Naive B cell (primary cell): Measurements from ENCODE around the gene FTSJ1. TPM values are rescaled to one million over a fixed set of nuclear protein-coding genes. Genes with fewer than 3 reads are reported as not detected.
"Not testable (repeated sequence)": the region's sequence is repeated elsewhere in the genome, so short reads cannot be mapped to it uniquely, and the experiment has no call there.

Experiments used
- ATAC-seq, 2 donors: fragments of 150-1000 bp; cut with Tn5 transposase; 2 replicates each; pipeline ENCODE4 v1.10.0; 2021; ENCODE audit warnings: low read depth in 2 of 2, mild to moderate bottlenecking in 2 of 2, moderate library complexity in 2 of 2
- DNase-seq: peaks from one replicate; pipeline ENCODE4 v3.0.0; 2022
- H3K27ac Mint-ChIP-seq, 6 donors: one replicate each; pipeline ENCODE4 v1.8.0; 2020 to 2022; ENCODE audit warnings: mild to moderate bottlenecking in 6 of 6, mixed read lengths in 6 of 6, moderate library complexity in 5 of 6, inconsistent platforms in 2 of 6
- H3K27me3 Mint-ChIP-seq, 3 donors: one replicate each; pipeline ENCODE4 v1.8.0; 2021 to 2022; ENCODE audit warnings: mixed read lengths in 3 of 3, mild to moderate bottlenecking in 1 of 3
- H3K36me3 Mint-ChIP-seq, 2 donors: one replicate each; pipeline ENCODE4 v1.8.0; 2020 to 2022; ENCODE audit warnings: mixed read lengths in 2 of 2, inconsistent platforms in 1 of 2, mild to moderate bottlenecking in 1 of 2
- H3K4me1 Mint-ChIP-seq, 3 donors: one replicate each; pipeline ENCODE4 v1.8.0; 2020 to 2022; ENCODE audit warnings: mixed read lengths in 3 of 3, inconsistent platforms in 1 of 3, mild to moderate bottlenecking in 1 of 3, moderate library complexity in 1 of 3
- H3K4me3 Mint-ChIP-seq, 8 donors: one replicate each; pipeline ENCODE4 v1.8.0; 2020 to 2022; ENCODE audit warnings: mild to moderate bottlenecking in 8 of 8, mixed read lengths in 8 of 8, moderate library complexity in 8 of 8, inconsistent platforms in 2 of 8
- H3K9me3 Mint-ChIP-seq, 7 donors: one replicate each; pipeline ENCODE4 v1.8.0; 2020 to 2022; ENCODE audit warnings: mixed read lengths in 7 of 7, mild to moderate bottlenecking in 5 of 7, inconsistent platforms in 2 of 7, moderate library complexity in 1 of 7
- polyA plus RNA-seq, 6 donors: library from polyadenylated mRNA; unstranded; fragments of 300-500 nt; fragmentation: Illumina TruSeq; gene quantifications; one replicate each; pipeline ENCODE4 v1.2.3, GENCODE V29; 2021; ENCODE audit warnings: low read depth in 6 of 6

Gene FTSJ1
- polyA plus RNA-seq, 6 donors from 2014 or later: 45.1 to 72.0 (median 57.5) TPM

DNA sequence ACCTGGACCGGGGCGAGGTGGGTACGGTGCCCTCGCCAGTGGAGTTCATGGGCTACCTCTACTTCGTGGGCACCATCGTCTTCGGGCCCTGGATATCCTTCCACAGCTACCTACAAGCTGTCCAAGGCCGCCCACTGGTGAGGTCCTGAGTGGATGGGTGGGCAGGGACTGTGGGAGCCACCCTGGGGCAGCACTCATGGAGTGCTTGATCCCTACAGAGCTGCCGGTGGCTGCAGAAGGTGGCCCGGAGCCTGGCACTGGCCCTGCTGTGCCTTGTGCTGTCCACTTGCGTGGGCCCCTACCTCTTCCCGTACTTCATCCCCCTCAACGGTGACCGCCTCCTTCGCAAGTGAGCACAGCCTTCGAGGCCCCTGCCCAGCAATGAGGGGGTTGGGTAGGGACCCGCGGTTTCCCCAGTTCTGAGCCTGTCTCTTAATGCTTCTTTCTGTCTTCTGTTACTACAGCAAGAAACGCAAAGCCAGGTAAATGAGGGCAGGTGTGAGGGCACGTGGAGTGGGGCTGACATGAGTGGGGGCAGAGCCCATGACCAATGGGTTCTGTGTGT is 36.5 kb downstream of the FTSJ1 start:
- Mint-ChIP-seq H3K4me1 (peaks cover 17 to 25% (median 17%) of the 10 kb centered on the region in 3 donors), H3K27me3 (no peaks in the 10 kb centered on the region), H3K36me3 (peaks cover 11 to 15% of the 10 kb centered on the region in 2 donors), H3K9me3 (no peaks in the 10 kb centered on the region), H3K27ac (no peak overlapping the region), H3K4me3 (peak overlapping the region in 2 of 8 donors; percentile 29 to 74)
- DNase-seq: no peak
- no peak for ATAC-seq

DNA sequence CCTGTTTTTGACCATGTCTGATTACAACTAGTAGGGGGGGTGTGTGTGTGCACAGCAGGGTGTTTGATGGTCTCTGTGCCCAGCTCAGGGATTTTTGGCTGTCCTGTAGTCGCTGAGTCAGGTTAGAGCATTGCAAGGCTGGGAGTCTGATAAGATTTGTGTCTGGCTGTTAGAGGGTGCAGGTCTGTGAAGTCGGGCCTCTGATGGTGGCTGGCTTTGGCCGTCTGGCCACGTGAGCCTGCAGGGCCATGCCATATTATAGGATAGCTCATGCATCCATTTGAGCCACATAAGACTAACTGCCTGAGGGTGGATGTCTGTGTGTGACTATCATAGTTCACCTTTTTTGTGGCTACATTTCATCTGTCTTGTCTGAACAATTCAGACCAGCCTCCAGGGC is 37.7 kb downstream of the FTSJ1 start:
- H3K9me3 Mint-ChIP-seq: no peaks in the 10 kb centered on the region
- peak overlapping the region in 1 of 8 donors; percentile 47 for H3K4me3 Mint-ChIP-seq
- ATAC-seq: no peak

DNA sequence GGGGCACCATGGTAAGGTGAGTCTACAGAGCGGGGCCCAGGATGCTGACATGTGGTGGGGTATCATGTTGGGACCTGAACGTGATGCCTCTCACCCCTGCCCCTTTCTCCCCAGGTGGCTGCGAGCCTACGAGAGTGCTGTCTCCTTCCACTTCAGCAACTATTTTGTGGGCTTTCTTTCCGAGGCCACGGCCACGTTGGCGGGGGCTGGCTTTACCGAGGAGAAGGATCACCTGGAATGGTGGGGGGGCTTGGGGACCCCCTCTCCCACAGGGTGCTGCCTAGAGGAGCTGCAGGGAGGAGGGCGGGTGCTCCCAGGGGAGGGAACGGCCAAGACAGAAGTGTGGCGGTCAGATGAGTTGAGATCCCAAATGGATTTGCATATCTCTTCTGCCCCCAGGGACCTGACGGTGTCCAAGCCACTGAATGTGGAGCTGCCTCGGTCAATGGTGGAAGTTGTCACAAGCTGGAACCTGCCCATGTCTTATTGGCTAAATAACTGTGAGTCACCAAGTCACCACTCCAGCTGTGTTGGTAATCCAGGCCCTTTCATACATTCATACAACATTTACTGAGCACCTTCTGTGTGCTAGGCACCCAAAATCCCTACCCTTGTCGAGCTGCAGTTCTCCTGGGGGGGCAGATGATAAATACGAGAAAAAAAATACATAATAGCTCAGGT is 38.3 kb downstream of the FTSJ1 start:
- no peaks in the 10 kb centered on the region for H3K9me3 Mint-ChIP-seq
- H3K27ac Mint-ChIP-seq: peak overlapping the region in 1 of 6 donors; percentile 62
- H3K4me3 Mint-ChIP-seq: no peak overlapping the region
- peaks cover 11 to 15% of the 10 kb centered on the region in 2 donors for H3K36me3 Mint-ChIP-seq
- DNase-seq (no peak), ATAC-seq (no peak)
- no peaks in the 10 kb centered on the region for H3K27me3 Mint-ChIP-seq
- peaks cover 9 to 18% (median 11%) of the 10 kb centered on the region in 3 donors for H3K4me1 Mint-ChIP-seq

More for the DNA sequence above, 37.7 kb downstream of the FTSJ1 start:
- H3K36me3 Mint-ChIP-seq: peaks cover 11 to 15% of the 10 kb centered on the region in 2 donors
- DNase-seq: no peak
- H3K4me1 Mint-ChIP-seq: peaks cover 11 to 19% (median 14%) of the 10 kb centered on the region in 3 donors
- no peaks in the 10 kb centered on the region for H3K27me3 Mint-ChIP-seq
- peak overlapping the region in 1 of 6 donors; percentile 39 for H3K27ac Mint-ChIP-seq

DNA sequence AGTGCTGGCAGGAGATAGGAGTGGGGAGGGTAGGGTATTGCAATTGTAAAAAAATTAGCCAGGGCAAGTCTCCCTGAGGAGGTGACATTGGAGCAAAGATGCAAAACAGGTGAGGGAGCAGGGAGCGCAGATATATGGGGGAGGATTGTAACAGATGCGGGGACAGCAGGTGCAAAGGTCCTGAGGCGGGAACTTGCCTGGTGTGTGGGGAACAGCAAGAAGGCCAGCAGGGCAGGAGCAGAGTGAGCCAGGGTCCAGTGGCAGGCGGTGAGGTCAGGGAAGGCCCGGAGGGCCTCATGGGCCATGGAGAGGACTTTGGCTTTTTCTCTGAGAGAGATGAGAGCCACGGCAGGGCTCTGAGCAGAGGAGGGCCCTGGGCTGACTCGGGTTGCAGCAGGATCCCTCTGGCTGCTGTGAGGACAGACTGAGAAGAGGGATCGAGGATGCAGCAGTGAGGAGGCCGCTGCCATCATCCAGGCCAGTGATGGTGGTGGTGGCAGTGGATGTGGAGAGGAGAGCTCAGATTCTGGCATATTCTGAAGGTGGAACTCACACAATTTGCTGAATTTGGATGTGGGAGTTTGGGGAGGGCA is 39.0 kb downstream of the FTSJ1 start:
- no peaks in the 10 kb centered on the region for H3K27me3 Mint-ChIP-seq
- H3K36me3 Mint-ChIP-seq: peaks cover 11 to 15% of the 10 kb centered on the region in 2 donors
- DNase-seq (no peak), ATAC-seq (no peak)
- H3K4me3 Mint-ChIP-seq: peak overlapping the region in 1 of 8 donors; percentile 16
- peak overlapping the region in 1 of 6 donors; percentile 93 for H3K27ac Mint-ChIP-seq
- peaks cover 4 to 11% (median 5%) of the 10 kb centered on the region in 3 donors for H3K4me1 Mint-ChIP-seq
- no peaks in the 10 kb centered on the region for H3K9me3 Mint-ChIP-seq

DNA sequence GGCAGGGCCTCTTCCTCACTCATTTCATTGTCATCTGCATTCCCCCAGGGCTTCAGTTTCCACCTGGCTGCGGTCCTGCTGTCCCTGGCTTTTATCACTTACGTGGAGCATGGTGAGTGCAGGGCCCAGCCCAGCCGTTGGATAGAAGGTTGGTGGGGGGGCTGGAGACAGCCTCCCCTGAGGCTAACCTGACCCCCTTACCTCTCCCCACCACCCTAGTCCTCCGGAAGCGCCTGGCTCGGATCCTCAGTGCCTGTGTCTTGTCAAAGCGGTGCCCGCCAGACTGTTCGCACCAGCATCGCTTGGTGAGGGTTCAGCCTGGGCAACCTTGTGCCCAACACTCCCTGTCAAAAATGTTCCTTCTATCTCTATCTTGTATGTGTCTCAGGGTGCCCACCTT is 39.8 kb downstream of the FTSJ1 start:
- H3K27ac Mint-ChIP-seq: no peak overlapping the region
- ATAC-seq (no peak), DNase-seq (no peak)
- peaks cover 0 to 3% (median 0%) of the 10 kb centered on the region in 7 donors for H3K9me3 Mint-ChIP-seq
- H3K4me1 Mint-ChIP-seq: peaks cover 5 to 11% (median 11%) of the 10 kb centered on the region in 3 donors
- peaks cover 11 to 15% of the 10 kb centered on the region in 2 donors for H3K36me3 Mint-ChIP-seq
- H3K4me3 Mint-ChIP-seq: no peak overlapping the region
- no peaks in the 10 kb centered on the region for H3K27me3 Mint-ChIP-seq

DNA sequence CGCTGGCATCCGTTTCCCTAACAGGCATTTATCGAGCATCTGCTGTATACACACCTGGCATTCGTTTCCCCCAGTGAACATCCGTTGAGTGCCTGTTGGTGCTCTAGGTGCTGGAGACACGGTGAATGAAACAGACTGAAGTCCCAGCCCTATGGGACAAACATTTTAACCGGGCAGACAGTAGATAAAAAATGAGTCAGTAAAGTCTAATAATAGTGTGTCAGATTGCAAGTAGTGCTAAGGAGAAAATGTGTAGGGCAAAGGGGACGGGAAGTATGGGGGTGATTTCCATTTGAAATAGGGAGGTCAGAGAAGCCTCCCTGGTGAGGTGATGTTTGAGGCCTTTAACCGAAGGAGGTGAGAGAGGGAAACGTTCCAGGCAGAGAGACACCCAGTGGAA is 40.3 kb downstream of the FTSJ1 start:
- H3K4me1 Mint-ChIP-seq: peaks cover 8 to 15% (median 11%) of the 10 kb centered on the region in 3 donors
- no peak overlapping the region for H3K4me3 Mint-ChIP-seq
- DNase-seq (no peak), ATAC-seq (no peak)
- H3K36me3 Mint-ChIP-seq: peaks cover 11 to 15% of the 10 kb centered on the region in 2 donors
- no peaks in the 10 kb centered on the region for H3K27me3 Mint-ChIP-seq
- no peak overlapping the region for H3K27ac Mint-ChIP-seq
- H3K9me3 Mint-ChIP-seq: peaks cover 0 to 5% (median 0%) of the 10 kb centered on the region in 7 donors

DNA sequence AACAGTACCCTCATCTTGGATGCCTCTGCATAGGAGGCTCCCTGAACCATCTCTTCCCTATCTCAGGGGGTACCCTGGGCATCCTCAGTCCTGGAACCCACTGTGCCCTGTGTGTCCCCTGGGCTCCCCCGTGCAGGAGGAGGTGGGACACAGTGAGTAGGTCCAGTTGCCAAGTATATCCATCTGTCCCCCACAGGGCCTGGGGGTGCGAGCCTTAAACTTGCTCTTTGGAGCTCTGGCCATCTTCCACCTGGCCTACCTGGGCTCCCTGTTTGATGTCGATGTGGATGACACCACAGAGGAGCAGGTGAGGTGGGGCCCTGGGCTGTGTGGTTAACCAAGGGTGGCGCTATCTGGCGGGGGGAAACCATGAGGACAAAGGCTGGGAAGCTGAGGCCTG is 41.0 kb downstream of the FTSJ1 start:
- H3K27ac Mint-ChIP-seq: peak overlapping the region in 2 of 6 donors; percentile 37 to 87
- ATAC-seq: no peak
- H3K4me3 Mint-ChIP-seq: no peak overlapping the region

DNA sequence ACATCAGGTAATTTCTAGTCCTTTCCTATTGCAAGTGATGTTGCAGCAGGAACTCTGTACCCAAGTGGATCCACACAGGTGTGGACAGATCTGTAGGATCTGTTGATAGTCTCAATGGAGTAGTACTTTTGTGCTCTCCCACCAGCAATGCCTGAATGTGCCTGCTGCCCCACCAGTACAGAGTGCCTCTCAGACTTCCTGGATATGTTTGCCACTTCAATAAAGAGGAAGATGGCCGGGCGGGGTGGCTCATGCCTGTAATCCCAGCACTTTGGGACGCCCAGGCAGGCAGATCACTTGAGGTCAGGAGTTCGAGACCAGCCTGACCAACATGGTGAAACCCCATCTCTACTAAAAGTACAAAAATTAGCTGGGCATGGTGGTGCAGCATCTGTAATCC is 43.5 kb downstream of the FTSJ1 start:
- not testable (repeated sequence) for DNase-seq, H3K27ac Mint-ChIP-seq, H3K9me3 Mint-ChIP-seq, H3K4me3 Mint-ChIP-seq, H3K27me3 Mint-ChIP-seq, ATAC-seq
- H3K36me3 Mint-ChIP-seq: peaks cover 11 to 15% of the 10 kb centered on the region in 2 donors
- peaks cover 8 to 30% (median 17%) of the 10 kb centered on the region in 3 donors for H3K4me1 Mint-ChIP-seq

More for the DNA sequence above, 41.0 kb downstream of the FTSJ1 start:
- H3K36me3 Mint-ChIP-seq: peaks cover 11 to 15% of the 10 kb centered on the region in 2 donors
- H3K27me3 Mint-ChIP-seq: no peaks in the 10 kb centered on the region
- peaks cover 0 to 5% (median 0%) of the 10 kb centered on the region in 7 donors for H3K9me3 Mint-ChIP-seq
- H3K4me1 Mint-ChIP-seq: peaks cover 8 to 19% (median 11%) of the 10 kb centered on the region in 3 donors
- DNase-seq: no peak

DNA sequence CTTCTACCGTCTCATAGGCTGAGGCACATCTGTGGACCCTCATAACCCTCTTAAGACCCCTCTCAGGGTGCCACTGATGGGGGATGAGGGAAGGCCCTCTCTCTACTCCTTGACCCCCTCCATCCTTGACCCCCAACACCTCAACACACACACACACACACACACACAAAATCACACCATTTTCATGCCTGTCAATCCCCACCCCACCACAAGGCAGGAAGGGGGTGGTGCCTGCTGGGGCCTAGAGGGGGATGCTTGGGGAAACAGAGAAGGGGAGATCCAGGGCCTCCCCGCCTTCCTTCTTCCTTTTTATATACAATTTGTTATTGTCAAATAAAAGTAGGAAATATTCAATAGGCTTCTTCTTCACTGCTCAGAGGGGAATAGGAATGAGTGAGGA is 44.5 kb downstream of the FTSJ1 start:
- peaks cover 6 to 8% of the 10 kb centered on the region in 2 donors for H3K36me3 Mint-ChIP-seq
- no peak for ATAC-seq
- peak overlapping the region; percentile 52 to 99 (median 89) for H3K4me3 Mint-ChIP-seq
- H3K9me3 Mint-ChIP-seq: peaks cover 0 to 5% (median 0%) of the 10 kb centered on the region in 7 donors
- peak overlapping the region in 2 of 6 donors; percentile 20 to 94 for H3K27ac Mint-ChIP-seq
- no peaks in the 10 kb centered on the region for H3K27me3 Mint-ChIP-seq
- H3K4me1 Mint-ChIP-seq: peaks cover 8 to 30% (median 17%) of the 10 kb centered on the region in 3 donors
- DNase-seq: no peak

DNA sequence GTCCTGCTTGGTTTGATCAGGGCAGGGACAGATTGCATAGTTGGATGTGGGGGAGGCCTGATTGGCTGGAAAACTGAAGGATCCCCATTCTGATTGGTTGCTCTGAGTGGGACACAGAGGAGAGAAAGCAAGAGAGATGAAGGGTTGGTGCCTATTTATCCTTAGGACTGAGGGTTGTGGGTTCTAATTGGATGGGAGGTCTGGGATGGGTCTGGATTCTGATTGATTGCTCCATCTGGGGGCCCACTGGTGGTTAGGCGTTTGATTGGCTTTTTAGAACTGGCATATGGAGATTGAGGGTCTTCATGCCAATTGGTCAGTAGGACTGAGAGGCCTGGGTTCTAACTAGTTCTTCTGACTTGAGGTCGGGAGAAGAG is 45.0 kb downstream of the FTSJ1 start:
- Mint-ChIP-seq H3K27me3 (no peaks in the 10 kb centered on the region), H3K36me3 (peaks cover 5% of the 10 kb centered on the region in 2 donors), H3K4me1 (peaks cover 8 to 30% (median 17%) of the 10 kb centered on the region in 3 donors), H3K4me3 (peak overlapping the region; percentile 80 to 99 (median 92)), H3K27ac (peak overlapping the region; percentile 20 to 99 (median 94)), H3K9me3 (peaks cover 0 to 5% (median 0%) of the 10 kb centered on the region in 7 donors)
- ATAC-seq: no peak
- DNase-seq: no peak

DNA sequence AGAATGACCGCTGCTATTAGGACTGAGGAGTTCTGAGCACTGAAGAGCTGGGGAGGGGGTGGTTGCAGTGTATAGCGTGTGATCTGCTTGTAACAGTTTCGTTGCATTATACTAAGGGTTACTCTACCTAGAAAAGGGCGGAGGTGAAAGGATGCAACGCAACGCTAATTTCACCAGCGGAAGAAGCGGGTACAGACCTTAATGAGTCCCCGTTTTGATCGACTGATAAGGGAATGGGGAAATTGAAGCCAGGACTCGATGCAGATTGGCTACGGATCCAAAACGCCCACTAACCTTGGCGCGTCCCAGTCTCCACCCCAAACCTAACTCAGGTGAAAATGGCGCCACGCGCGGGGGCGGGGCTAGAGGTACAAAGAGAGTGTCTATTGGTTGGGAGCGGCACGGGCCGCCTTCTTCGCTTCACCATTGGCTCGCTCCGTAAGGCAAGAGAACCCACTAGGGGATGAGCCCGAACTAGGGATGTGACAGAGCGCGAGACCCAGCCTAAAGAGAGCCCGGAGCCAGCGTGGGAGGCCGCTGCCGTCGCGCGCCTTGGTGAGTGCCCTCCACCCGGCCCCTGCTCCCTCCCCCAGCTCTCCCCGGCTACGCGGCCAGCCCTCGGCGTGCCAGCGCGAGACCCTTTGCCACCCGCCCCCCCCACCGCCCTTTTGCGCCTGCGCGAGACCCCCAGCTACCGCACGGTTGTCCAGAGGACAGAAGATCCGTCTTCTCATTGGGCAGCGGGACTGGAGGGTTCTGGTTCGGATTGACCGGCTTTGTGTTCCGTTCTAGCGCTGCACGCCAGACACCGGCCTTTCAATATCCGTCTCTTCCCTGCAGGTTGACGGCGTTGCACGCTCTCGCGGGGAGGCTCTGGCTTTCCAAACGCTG is 45.6 kb downstream of the FTSJ1 start, which contains the start of gene EBP:
Gene EBP, plus strand, starts transcription at position 456 of the 891 bp plus-strand sequence. CDS start 1,964 bp downstream, outside the sequence.
- Mint-ChIP-seq H3K36me3 (peaks cover 0 to 2% of the 10 kb centered on the region in 2 donors), H3K4me3 (peak within 1 kb of the TSS; percentile 80 to 99 (median 92)), H3K27me3 (no peaks in the 10 kb centered on the region), H3K9me3 (peaks cover 0 to 5% (median 0%) of the 10 kb centered on the region in 7 donors), H3K27ac (peak within 1 kb of the TSS; percentile 20 to 99 (median 94)), H3K4me1 (peaks cover 10 to 30% (median 17%) of the 10 kb centered on the region in 3 donors)
- ATAC-seq (peak; percentile 94), DNase-seq (peak; percentile 93)

DNA sequence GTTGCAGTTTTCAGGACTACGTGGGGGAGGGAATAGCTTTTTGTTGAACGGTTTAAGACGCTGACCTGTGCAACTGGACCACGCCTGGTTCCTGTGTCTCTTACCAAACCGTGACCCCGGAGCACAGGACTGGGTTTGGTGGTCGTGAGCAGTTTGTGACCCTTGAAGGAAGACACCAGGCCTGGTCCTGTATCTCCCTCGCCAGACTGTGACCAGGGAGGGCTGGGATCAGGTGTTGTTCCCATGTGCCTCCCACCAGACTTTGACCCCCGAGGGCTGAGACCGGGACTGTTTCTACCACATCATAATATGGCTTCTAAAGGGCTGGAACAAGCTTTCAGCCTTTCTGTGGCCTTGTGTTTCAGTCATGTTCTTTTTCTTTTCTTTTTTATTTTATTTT is 46.3 kb downstream of the FTSJ1 start:
- H3K27me3 Mint-ChIP-seq: no peaks in the 10 kb centered on the region
- H3K4me1 Mint-ChIP-seq: peaks cover 12 to 30% (median 17%) of the 10 kb centered on the region in 3 donors
- ATAC-seq: no peak
- H3K36me3 Mint-ChIP-seq: peaks cover 0 to 5% of the 10 kb centered on the region in 2 donors
- no peak for DNase-seq
- H3K9me3 Mint-ChIP-seq: peaks cover 0 to 5% (median 0%) of the 10 kb centered on the region in 7 donors
- peak overlapping the region in 3 of 6 donors; percentile 20 to 92 (median 70) for H3K27ac Mint-ChIP-seq
- H3K4me3 Mint-ChIP-seq: peak overlapping the region; percentile 80 to 99 (median 92)
